HG03575 (cell line): ENCODE results near the gene TMEM40.
"Not testable (repeated sequence)": the region's sequence is repeated elsewhere in the genome, so short reads cannot be mapped to it uniquely, and the experiment has no call there.

Experiments
- ATAC-seq: cut with Tn5 transposase; IDR thresholded peaks from one replicate; pipeline ENCODE4 v1.9.1; 2021; ENCODE audit not compliant: unreplicated experiment, insufficient number of reproducible peaks, low FRiP score; ENCODE audit errors: extremely low read depth

Gene TMEM40

DNA sequence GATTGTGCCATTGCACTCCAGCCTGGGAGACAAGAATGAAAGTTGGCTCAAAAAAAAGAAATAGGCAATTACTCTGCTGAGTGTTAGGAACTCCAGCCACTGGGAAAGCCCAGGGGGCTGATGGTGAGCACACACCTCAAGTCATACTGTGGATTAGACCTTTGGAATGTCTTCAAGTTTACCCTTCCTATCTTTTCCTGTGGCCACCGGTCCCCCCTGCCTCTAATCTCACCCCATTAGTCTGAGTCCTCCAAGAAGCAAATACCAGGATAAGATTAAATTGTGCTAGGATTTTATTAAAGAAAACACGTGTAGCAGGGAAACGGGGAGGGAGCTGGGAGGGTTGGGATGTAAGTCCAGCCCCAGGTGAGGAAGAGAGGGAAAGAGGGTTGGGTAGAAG, 31.6 kb downstream of the TMEM40 start:
- ATAC-seq, result no peak

DNA sequence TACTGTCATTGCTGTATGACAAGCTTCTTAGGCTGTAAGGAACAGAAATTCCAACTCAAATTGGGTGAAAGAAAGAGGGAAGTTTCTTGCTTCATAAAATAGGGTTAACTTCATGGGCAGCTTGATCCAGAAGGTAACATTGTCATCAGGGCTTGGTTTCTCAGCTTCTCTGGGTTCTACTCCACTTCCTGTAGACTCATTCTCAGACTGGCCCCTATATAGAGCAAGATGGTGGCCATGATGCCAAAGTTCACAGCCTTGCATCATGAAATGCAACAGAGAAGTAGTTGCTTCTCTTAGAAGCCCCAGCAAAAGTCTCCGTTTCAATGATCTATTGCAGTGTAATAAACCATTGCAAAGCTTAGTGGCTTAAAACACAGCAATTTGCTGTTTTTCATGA, 33.6 kb downstream of the TMEM40 start:
- no peak for ATAC-seq

DNA sequence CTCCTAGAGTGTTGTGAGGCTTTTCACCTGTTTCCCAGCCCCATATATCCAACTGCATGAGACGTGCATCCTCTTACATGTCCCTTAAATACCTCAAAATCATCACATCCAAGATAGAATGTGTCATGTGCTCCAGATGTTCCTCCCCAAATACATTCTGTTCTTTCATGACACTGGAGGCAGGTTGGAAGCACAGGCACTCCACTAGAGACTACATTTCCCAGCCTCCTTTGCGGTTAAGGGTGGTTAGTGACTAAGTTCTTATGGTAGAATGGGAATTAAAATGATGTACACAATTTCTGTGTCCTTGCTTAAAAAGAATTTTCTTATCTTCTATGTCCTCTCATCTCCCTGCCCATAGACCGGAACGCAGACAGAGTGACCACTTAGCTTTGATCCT, 34.3 kb downstream of the TMEM40 start:
- ATAC-seq, result no peak

DNA sequence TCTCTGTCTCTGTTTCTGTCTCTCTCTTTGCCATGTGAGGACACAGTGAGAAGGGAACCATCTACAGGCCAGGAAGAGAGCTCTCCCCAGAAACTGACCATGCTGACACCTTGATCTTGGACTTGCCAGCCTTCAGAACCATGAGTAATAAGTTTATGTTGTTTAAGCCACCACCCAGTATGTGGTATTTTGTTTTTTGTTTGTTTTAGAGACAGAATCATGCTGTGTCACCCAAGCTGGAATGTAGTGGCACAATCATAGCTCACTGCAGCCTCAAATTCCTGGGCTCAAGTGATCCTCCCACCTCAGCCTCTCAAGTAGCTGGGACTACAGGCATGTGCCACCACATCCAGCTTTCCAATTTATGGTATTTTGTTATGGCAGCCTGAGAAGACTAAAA, 35.7 kb downstream of the TMEM40 start:
- ATAC-seq, result not testable (repeated sequence)

DNA sequence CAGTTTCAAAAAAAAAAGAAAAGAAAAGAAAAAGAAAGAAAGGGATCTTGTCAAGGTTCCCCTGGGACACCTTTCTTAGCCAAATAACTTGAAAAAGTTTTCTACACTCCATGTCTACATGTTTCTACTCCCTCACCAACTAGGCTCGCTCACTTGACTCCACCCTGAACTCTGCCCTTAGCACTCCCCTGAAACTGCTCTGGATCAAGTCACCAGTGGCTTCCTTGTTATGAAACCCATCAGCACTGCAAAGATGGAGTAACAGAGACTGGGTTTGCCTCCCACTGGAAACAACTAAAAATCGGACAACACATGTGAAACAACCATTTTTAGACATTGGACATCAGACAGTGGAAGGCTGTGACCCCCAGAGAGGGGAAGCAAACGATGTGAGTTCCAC, 36.8 kb downstream of the TMEM40 start:
- ATAC-seq, result no peak

DNA sequence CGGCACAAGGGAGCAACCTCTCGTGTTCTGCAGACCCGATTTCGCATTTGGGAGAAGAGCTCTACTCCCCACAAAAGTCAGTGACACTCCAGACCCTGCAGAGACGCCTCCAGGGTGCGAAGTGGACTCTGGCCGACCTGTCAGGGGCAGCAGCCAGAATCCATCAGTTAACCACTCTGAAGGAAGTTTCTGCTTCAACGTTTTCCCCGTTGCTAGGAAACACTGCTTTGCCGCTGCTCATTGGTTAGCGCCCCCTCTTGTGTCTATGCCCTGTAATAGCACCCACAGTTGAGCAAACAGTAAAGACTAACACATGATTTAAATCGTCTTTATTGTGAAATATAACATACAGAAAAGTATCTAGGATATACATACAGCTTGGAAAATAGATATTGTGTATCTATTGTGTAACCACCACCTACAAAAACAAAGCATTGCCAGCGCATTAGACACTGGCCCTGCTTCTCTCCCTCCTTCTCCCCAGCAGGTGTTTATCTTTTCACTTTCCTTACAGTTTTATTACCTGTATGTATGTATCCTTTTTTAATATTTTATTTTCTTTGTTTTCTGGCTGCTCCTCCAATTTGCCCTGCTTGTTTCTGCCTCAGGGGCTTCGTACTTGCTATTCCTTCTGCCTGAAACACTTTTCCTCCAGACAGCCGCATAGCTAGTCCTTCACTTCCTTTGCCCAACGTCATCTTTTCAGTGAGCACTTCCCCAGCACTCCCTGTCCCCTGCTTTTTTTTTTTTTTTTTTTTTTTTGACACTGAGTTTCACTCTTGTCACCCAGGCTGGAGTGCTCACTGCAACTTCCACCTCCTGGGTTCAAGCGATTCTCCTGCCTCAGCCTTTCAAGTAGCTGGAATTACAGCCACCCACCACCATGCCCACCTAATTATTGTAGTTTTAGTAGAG, 38.8 kb downstream of the TMEM40 start:
- ATAC-seq, result no peak

DNA sequence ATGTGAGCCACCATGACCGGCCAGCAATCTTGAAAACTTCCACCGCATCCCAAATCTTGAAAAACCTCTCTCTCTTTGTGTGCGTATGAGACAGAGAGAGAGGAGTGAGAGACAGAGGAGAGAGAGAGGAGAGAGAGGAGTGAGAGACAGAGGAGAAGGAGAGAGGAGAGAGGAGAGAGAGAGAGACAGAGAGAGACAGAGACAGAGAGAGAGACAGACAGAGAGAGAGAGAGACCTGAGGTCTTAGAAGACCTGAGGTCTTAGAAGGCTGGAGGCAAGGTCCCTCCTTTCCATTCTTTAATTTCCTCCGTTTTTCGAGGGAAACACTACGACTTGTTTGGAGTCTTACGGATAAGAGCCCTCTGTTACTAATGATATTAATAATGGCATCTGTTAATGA, 39.5 kb downstream of the TMEM40 start:
- ATAC-seq, result no peak

DNA sequence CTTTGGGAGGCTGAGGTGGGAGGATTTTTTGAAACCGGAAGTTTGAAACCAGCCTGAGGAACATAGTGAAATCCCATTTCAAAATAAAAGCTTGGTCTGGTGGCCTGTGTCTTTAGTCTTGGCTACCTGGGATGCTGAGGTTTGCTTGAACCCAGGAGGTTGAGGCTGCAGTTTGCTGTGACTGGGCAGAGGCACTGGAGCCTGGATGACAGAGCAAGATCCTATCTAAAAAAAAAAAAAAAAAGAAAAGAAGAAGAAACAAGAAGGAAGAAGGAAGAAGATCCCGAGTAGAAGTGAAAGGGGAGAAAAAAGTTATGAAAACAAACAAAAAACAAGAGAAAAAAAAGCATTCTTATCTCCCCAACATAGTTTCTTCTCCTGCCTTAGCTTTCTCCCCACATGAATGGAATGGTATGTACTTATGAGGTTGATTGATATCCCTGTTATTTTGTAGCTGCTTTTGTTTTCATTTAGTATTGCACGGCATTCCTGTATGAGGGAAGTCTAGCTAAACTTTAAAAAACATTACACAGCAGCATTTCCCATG, 42.4 kb downstream of the TMEM40 start:
- no peak for ATAC-seq

DNA sequence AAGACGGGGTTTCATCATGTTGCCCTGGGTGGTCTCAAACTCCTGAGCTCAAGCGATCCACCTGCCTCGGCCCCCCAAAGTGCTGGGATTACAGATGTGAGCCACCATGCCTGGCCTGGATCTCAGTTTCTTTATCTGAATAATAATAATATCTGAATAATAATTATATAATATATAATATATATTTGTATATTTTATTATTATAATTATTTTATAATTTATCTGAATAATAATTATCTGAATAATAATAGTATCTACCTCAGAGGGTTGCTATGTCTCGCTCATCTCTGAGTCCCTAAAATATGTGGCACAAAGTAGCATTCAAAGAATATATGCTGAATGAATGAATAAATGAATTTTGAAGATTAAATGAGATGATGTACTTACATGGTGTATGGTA, 44.8 kb downstream of the TMEM40 start:
- ATAC-seq, result no peak

DNA sequence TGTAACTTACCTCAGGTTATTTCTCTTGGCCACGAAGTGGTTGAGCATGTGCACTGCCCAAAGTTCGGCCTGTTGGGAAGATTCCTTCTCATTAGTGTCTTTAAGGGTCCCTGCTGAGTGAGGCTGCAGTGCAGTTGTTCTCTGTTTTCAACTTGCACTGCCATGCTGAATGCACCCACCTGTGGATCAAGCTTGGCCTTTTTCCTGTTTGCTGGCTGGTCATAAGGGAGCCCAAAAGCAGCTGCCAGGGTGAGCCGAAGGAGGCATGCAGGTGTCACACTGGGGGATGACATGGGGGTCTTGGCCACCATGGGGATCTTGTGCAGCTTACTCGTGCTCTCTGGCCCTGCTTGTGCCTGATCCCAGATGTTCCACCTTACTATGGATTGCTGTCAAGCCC, 49.0 kb downstream of the TMEM40 start:
- ATAC-seq, result no peak

DNA sequence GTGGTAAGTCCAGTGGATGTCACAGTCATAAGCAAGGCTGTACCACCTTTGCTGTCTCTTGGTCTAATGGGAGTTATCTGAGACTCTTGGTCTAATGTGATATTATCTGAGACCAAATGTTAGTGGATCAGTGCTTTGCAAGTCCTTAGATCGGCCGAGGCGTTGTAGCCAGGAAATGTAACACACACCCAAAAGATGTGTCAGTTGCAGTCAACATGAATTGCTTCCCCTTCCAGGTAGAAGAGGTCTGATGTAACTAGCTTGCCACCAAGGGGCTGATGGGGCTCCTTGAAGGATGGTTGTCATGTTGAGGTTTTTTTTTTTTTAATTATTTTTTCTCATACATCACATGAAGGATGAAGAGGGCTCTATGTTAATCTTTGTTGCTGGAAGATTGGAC, 49.7 kb downstream of the TMEM40 start:
- no peak for ATAC-seq

DNA sequence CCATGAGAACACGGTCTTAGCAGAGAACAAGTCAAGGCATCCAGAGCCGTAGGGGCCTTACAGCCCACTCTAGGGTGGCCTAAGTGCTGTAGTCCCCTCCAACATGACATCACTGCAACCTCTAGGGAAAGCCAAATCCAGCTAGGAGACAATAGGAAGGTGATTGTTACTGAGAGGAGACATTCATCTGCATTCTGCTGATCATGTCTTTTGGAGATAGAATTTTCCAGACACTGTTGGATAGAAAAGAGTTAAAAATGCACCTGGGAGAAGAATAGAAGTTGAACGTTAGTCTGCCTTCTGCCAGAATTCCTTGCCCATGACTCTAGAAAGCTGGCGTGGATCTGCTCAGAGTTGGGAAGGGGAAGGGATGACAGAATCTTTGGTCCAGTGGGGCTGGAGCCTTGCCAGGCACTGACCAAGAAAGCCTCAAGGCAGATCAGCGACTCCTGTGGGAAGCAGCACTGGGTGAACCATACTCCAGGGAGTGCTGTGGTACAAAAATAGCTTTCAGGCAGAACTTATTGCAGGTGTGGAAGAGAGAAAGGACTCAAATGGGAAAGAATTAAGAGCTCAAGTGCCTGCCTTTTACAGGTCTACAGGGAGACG, 50.4 kb downstream of the TMEM40 start:
- no peak for ATAC-seq

DNA sequence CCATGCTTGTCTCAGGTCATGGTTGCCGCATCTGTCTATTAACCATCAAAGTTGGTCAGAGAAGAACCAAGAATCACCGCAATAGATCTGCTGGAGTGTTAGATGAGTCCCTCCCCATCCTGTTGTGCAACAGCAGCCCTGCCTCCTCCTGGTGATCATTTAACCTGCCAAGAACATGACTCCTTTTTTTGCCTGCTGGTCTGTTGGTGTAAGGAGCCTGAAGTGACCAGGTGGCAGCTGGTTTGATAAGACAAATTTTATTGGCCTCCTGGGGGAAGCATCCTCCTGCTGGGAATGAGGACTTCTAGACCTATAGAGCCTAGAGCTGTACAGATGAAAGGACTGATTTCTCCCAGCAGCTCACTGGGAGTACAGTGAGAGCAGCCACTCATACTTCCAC, 51.6 kb downstream of the TMEM40 start:
- no peak for ATAC-seq

DNA sequence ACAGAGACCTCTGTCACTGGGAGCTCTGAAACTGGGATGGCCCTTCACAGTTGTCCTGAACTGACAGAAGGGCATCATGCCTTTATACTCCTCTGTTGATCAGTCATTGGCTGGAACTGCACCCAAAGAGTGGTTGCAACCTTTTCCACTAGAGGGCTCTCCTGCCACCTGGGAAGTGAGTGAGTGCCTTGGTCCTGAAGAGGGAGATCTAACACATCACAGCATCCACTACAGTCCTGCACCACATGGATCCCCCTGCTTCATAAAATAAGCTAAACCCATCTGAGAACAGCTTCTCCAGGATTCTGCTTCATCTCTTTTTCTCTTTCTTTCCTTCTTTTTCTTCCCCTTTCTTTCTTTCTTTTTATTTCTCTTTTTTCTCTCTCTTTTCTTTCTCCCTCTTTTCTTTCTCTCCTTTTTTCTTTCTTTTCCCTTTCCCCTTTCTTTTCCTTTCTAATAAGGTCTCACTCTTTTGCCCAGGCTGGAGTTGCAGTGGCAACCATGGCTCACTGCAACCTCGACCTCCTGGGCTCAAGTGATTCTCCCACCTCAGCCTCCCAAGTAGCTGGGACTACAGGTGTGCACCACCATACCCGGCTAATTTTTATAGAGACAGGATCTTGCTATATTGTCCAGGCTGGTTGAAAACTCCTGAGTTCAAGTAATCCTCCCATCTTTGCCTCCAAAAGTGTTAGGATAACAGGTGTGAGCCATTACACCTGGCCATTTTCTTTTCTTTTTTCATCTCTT, 52.4 kb downstream of the TMEM40 start:
- peak; percentile 57 for ATAC-seq

DNA sequence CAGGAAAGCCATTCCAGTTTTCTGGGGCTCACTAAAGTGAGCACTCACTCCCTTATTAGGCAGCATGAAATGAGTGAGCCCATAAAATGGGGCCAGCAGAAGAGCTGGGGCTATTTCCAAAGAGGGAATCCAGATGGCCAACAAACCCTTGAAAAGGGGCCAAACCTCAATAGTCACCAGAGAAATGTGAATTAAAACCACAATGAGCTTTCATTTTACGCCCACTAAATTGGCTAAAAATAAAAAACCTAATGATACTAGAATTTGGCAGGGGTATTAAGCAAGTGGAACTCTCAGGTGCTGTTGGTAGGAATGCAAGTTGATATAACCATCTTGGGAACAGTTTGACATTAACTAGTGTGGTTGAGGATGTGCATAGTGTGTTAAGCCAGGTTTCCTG, 53.1 kb downstream of the TMEM40 start:
- no peak for ATAC-seq

DNA sequence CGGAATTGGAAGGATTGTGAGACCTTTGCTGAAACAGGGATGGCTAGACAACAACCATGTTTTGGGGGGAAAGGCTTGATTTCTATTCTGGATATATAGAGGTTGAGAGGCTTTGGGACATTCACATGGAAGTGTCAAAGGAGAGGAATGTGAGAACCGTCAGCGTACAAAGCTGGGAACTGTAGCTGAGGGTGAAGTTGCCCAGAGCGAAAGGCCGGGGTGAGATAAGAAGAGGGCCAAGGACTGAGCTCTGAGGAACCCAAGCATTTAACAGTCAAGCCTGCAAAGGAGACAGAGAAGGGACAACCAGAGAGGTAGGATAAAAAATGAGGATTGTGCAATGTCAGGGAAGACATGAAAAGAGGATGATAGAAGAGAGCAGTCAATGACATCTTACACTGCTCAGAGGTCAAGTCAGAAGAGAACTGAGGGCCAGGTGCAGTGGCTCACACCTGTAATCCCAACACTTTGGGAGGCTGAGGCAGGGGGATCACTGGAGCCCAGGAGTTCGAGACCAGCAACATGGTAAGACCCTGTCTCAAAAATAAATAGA, 53.6 kb downstream of the TMEM40 start:
- no peak for ATAC-seq

DNA sequence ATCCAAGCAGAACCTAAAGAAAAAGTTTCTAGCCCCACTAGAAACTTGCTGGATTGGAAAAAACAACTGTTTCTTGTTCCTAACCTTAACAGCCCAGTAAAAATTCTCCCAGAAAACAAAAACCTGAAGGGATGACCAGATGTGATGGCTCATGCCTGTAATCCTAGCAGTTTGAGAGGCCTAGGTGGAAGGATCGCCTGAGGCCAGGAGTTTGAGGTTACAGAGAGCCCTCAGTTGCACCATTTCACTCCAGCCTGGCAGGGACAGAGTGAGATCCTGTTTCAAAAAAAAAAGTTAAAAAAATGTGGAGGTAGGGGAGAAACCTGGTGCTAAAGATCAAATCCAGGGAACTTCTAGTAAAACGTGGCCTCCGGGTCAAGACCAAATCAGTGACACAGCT, 56.6 kb downstream of the TMEM40 start:
- ATAC-seq, result no peak

DNA sequence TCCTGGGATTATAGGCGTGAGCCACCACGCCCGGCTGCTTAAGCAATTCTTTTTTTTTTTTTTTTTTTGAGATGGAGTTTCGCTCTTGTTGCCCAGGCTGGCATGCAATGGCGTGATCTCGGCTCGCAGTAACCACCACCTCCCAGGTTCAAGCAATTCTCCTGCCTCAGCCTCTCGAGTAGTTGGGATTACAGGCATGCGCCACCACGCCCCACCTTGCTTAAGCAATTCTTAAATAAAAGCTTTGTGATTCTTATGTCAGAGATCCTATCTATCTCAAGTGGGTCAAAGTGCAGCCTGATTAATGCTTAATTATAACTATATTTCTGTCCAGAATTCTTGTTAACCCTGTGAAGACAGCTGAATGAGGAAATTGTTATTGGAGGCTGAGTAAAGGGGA, 57.5 kb downstream of the TMEM40 start:
- not testable (repeated sequence) for ATAC-seq

DNA sequence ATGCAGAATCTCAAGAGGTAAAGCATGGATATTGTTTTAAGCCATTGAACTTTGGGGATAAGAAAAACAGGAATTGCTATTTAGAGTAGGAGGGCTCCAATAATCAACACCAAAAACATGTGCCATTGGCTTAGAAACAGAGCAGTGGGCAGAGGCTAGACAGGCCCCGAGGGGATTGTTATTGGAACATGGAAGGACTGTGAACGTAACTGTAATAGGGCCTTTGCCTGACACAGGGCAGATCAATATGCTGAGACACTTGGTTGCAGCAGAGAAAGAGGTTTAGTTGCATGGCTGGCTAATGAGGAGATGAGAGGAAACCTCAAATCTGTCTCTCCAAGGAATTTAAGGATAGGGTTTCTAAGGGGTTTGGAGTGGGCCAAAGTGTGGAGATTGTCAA, 58.3 kb downstream of the TMEM40 start:
- ATAC-seq, result no peak
